ENCODE data around the gene PSKH1. TPM values are rescaled to one million over a fixed set of nuclear protein-coding genes. Genes with fewer than 3 reads are reported as not detected.

The PSKH1 gene
- polyA plus RNA-seq, 2 of the 4 experiments (the other 2 are of a cell fraction): 15.1 to 15.8 TPM

DNA sequence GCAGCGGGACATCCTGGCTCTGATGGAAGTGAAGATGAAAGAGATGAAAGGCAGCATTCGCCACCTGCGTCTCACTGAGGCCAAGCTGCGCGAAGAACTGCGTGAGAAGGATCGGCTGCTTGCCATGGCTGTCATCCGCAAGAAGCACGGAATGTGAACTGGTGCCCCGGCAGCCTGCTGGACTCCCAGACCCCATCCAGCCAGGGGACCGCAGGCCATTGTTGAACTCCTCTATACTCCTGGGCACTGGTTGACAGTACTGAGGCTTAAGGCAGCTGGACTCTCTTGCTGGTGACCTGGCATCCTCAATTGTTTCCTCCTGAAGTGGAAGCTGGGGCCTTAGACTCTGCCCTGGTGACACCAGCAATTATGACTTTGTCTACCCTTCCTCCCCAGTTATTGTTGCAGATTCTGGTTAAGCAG, 49.7 kb upstream of the PSKH1 start:
- Histone ChIP-seq H3K4me3 (peak overlapping the region; percentile 58), H3K4me2 (peak overlapping the region; percentile 87), H3K9me3 (no peaks in the 10 kb centered on the region), H3K4me1 (peaks cover 37% of the 10 kb centered on the region), H3K27ac (peak overlapping the region in 1 of 2 experiments; percentile 97; a peak in 1 of 6 replicates)
- CTCF ChIA-PET: interaction anchor here (0.8 to 4.1 kb wide), 3 partner anchors 15 to 85 kb away, joined by 3 to 38 read pairs (median 4); no protein-coding TSS in a partner anchor
- ATAC-seq (no peak), DNase-seq (ENCODE audit: low read depth in 1 of 2, low spot score in 1 of 2) (no peak), FAIRE-seq (no peak)
- POLR2A ChIA-PET: interaction anchor here (0.7 kb wide), 1 partner anchor 37 kb away, joined by 3 read pairs; the partner anchor contains the start of gene TSNAXIP1
- TF ChIP-seq ZFP36 (IDR thresholded peaks at IDR 0.05; ENCODE audit: borderline replicate concordance, partially characterized antibody) (no peak), POLR2A (IDR thresholded peaks at IDR 0.05; ENCODE audit: low read length) (no peak)
- 97% methylated on average over 11 of the region's 11 CpGs for whole genome bisulfite sequencing (ENCODE audit: missing lambda C conversion rate)

DNA sequence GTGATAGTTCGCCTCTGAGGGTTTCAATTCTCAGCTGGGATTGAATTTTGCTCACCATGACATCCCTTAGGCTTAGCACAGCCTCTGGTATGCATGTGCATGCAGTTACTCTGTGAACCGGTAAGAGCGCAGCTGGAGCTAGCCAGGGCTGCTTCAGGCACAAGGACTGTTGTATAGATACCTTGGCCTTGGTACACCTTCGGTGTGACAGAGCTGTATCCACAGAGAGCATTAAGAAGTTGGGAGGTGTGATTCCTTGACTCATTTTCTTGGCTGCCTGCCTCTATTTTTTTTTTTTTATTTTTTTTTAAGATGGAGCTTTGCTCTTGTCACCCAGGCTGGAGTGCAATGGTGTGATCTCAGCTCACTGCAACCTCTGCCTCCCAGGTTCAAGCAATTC, 48.6 kb upstream of the PSKH1 start:
- no peak overlapping the region for H3K4me3 ChIP-seq
- H3K4me2 ChIP-seq: peak overlapping the region; percentile 87
- 90% methylated on average over 4 of the region's 4 CpGs for WGBS (ENCODE audit: missing lambda C conversion rate)
- no peak for TF ChIP-seq RCOR1 (IDR thresholded peaks at IDR 0.05; ENCODE audit: low read depth, low read length)
- TF ChIP-seq MYC (IDR thresholded peaks at IDR 0.05; ENCODE audit: borderline replicate concordance, low read length): no peak
- no peak for TF ChIP-seq FOSB (CRISPR knock-in tag; IDR thresholded peaks at IDR 0.05)
- no peak for TF ChIP-seq GATA3 (IDR thresholded peaks at IDR 0.05; ENCODE audit: borderline replicate concordance)
- TF ChIP-seq, protein P1, sequence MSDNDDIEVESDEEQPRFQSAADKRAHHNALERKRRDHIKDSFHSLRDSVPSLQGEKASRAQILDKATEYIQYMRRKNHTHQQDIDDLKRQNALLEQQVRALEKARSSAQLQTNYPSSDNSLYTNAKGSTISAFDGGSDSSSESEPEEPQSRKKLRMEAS (IDR thresholded peaks at IDR 0.05): no peak
- TF ChIP-seq CHD2 (IDR thresholded peaks at IDR 0.05; ENCODE audit: low read length, partially characterized antibody): no peak
- TF ChIP-seq ZC3H11A (IDR thresholded peaks at IDR 0.05): no peak
- TF ChIP-seq CEBPB (IDR thresholded peaks at IDR 0.05): no peak
- no peak for TF ChIP-seq BHLHE40 (IDR thresholded peaks at IDR 0.05; ENCODE audit: low read depth, low read length)
- TF ChIP-seq KDM5A (IDR thresholded peaks at IDR 0.05): no peak
- TF ChIP-seq, protein P2, sequence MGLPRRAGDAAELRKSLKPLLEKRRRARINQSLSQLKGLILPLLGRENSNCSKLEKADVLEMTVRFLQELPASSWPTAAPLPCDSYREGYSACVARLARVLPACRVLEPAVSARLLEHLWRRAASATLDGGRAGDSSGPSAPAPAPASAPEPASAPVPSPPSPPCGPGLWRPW (IDR thresholded peaks at IDR 0.05): no peak
- TF ChIP-seq, protein P3, sequence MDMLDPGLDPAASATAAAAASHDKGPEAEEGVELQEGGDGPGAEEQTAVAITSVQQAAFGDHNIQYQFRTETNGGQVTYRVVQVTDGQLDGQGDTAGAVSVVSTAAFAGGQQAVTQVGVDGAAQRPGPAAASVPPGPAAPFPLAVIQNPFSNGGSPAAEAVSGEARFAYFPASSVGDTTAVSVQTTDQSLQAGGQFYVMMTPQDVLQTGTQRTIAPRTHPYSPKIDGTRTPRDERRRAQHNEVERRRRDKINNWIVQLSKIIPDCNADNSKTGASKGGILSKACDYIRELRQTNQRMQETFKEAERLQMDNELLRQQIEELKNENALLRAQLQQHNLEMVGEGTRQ (IDR thresholded peaks at IDR 0.05): no peak
- no peak for TF ChIP-seq TP53 (CRISPR knock-in tag; IDR thresholded peaks at IDR 0.05)
- TF ChIP-seq HOXB5 (CRISPR knock-in tag; IDR thresholded peaks at IDR 0.05): no peak
- no peak for TF ChIP-seq HEYL (CRISPR knock-in tag; IDR thresholded peaks at IDR 0.05)
- H3K27ac ChIP-seq: no peak overlapping the region
- CTCF ChIA-PET: interaction anchor here (1.1 to 4.1 kb wide), 4 partner anchors 23 to 84 kb away, joined by 3 to 38 read pairs (median 4); no protein-coding TSS in a partner anchor
- H3K9me3 ChIP-seq: no peaks in the 10 kb centered on the region
- DNase-seq (ENCODE audit: low read depth in 1 of 2, low spot score in 1 of 2): no peak
- no peak for ATAC-seq
- POLR2A ChIA-PET: no interaction called here
- FAIRE-seq: no peak
- peaks cover 40% of the 10 kb centered on the region for H3K4me1 ChIP-seq

DNA sequence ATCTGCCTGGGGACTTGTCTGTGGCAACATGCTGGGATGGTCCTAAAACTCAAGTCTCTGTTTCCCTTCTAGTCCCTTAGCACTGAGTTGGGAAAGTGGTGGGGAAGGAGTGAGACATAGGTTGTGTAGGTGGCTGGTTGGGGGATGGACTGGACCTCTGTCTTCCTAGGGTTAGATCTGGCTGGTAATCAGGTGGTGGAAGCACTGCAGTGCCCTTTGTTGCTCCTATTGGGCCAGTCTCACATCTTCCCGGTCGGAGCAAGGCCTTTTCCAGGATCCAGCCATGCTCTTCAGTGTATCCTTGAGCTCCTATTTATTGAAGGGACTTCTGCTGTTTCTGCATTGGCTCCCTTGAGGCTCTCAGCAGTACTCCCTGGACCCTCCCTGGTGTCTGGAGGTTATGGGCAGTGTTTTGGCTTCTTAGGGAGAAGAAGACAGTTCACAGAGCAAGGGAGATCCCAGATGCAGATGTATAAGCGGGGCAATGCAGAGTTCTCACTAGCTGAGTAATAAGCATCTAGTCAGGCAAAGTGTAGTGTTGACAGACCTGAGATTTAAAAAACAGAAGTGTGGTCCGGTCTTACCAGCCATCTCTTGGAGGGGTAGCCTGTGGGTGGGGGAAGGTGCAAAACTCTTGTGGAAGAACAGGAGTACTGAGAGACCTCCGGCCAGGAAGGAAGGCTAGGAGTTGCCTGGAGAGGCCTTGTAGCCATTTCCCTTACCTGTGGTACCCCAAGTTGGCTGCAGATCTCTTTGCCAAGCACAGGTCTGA, 47.6 kb upstream of the PSKH1 start:
- peaks cover 40% of the 10 kb centered on the region for H3K4me1 ChIP-seq
- ATAC-seq (no peak), FAIRE-seq (no peak), DNase-seq (ENCODE audit: low read depth in 1 of 2, low spot score in 1 of 2) (no peak)
- peak overlapping the region; percentile 89 to 98 for H3K27ac ChIP-seq
- no peaks in the 10 kb centered on the region for H3K9me3 ChIP-seq
- H3K4me2 ChIP-seq: peak overlapping the region; percentile 87
- peak overlapping the region; percentile 93 for H3K4me3 ChIP-seq
- ChIA-PET POLR2A (interaction anchor here (0.7 to 0.9 kb wide), 4 partner anchors 12 to 39 kb away, joined by 4 to 7 read pairs (median 4); partner anchors contain the start of genes RANBP10 and TSNAXIP1), CTCF (interaction anchor here (1.1 to 4.1 kb wide), 4 partner anchors 22 to 64 kb away, joined by 3 to 38 read pairs (median 4); no protein-coding TSS in a partner anchor)
- 87% methylated on average over 5 of the region's 5 CpGs for WGBS (ENCODE audit: missing lambda C conversion rate)
- TF ChIP-seq CEBPB (IDR thresholded peaks at IDR 0.05) (no peak), CHD2 (IDR thresholded peaks at IDR 0.05; ENCODE audit: low read length, partially characterized antibody) (no peak), HOXA7 (CRISPR knock-in tag; IDR thresholded peaks at IDR 0.05) (no peak), JUN (IDR thresholded peaks at IDR 0.05) (no peak), POLR2A (IDR thresholded peaks at IDR 0.05; ENCODE audit: low read length) (no peak), NFE2L2 (conservative IDR thresholded peaks at IDR 0.05; ENCODE audit: low read length) (no peak), JUNB (IDR thresholded peaks at IDR 0.05) (no peak), RNF2 (IDR thresholded peaks at IDR 0.05; ENCODE audit: borderline replicate concordance, low read depth) (no peak), RAD21 (conservative IDR thresholded peaks at IDR 0.05 in 1 of 2, IDR thresholded peaks at IDR 0.05 in 1 of 2) (no peak), FOXS1 (CRISPR knock-in tag; IDR thresholded peaks at IDR 0.05) (no peak), NPAS2 (CRISPR knock-in tag; IDR thresholded peaks at IDR 0.05; ENCODE audit: borderline replicate concordance) (no peak)
- TF ChIP-seq, protein P4, sequence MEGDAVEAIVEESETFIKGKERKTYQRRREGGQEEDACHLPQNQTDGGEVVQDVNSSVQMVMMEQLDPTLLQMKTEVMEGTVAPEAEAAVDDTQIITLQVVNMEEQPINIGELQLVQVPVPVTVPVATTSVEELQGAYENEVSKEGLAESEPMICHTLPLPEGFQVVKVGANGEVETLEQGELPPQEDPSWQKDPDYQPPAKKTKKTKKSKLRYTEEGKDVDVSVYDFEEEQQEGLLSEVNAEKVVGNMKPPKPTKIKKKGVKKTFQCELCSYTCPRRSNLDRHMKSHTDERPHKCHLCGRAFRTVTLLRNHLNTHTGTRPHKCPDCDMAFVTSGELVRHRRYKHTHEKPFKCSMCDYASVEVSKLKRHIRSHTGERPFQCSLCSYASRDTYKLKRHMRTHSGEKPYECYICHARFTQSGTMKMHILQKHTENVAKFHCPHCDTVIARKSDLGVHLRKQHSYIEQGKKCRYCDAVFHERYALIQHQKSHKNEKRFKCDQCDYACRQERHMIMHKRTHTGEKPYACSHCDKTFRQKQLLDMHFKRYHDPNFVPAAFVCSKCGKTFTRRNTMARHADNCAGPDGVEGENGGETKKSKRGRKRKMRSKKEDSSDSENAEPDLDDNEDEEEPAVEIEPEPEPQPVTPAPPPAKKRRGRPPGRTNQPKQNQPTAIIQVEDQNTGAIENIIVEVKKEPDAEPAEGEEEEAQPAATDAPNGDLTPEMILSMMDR (IDR thresholded peaks at IDR 0.05): no peak
- TF ChIP-seq, protein P5, sequence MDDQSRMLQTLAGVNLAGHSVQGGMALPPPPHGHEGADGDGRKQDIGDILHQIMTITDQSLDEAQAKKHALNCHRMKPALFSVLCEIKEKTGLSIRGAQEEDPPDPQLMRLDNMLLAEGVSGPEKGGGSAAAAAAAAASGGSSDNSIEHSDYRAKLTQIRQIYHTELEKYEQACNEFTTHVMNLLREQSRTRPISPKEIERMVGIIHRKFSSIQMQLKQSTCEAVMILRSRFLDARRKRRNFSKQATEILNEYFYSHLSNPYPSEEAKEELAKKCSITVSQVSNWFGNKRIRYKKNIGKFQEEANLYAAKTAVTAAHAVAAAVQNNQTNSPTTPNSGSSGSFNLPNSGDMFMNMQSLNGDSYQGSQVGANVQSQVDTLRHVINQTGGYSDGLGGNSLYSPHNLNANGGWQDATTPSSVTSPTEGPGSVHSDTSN (IDR thresholded peaks at IDR 0.05): no peak
- TF ChIP-seq, protein P6, sequence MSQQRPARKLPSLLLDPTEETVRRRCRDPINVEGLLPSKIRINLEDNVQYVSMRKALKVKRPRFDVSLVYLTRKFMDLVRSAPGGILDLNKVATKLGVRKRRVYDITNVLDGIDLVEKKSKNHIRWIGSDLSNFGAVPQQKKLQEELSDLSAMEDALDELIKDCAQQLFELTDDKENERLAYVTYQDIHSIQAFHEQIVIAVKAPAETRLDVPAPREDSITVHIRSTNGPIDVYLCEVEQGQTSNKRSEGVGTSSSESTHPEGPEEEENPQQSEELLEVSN (IDR thresholded peaks at IDR 0.05; ENCODE audit: borderline replicate concordance, low read depth): no peak
